GM23248 (cell line): ENCODE data around the gene KRTAP10-11.

Experiments
- EZH2 ChIP-seq: fragments of 200-600 bp; sonication (generic); IDR thresholded peaks from 2 replicates; pipeline ENCODE4 v1.6.1; 2018; ENCODE audit warnings: antibody characterized with exemption, mild to moderate bottlenecking; ENCODE audit not compliant: insufficient read depth, poor library complexity, severe bottlenecking
- EZH2phosphoT487 ChIP-seq: fragments of 200-600 bp; sonication (generic); IDR thresholded peaks from 2 replicates; pipeline ENCODE4 v1.6.1; 2018; ENCODE audit warnings: antibody characterized with exemption, moderate library complexity, mild to moderate bottlenecking, low read depth; ENCODE audit not compliant: insufficient read depth

DNA sequence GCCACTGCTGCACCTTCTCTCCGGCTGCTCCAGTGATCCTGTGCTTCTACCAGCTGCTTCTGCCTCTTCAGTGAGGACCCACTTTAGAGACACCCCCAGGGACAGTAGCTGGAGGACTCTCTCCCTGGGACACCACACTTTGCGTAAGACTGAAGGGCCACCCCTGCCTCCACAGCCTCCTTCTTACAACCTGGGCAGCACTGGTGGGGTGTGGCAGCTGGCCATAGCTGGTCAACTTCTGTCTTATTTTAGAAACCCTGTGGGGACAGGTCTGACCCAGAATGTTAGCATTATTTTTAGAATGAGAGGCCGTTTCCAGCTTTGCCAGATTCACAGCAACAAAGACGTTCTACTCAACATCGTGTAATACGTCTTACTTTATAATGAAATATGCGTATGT, 20.5 kb upstream of the KRTAP10-11 start:
- no peak for TF ChIP-seq EZH2
- no peak for TF ChIP-seq EZH2phosphoT487
